Measurements from ENCODE around the gene DHX38. TPM values are rescaled to one million over a fixed set of nuclear protein-coding genes. Genes with fewer than 3 reads are reported as not detected.

DHX38 gene
- total RNA-seq, 1 donor from 2014 or later: 98.1 TPM

GRCh38 chr16:72099377-72099818 lies 5.8 kb downstream of the DHX38 start:
- intact Hi-C loops (cut with micrococcal nuclease): loop anchor here (1.0 to 10.0 kb wide), 2 partner anchors 33 to 375 kb away; partner anchors contain the start of gene PHLPP2
- H3K27me3 Mint-ChIP-seq: no peaks in the 10 kb centered on the region
- no peaks in the 10 kb centered on the region for H3K9me3 Mint-ChIP-seq
- H3K27ac Mint-ChIP-seq: no peak overlapping the region
- DNase-seq: peak; percentile 87
- peaks cover 74% of the 10 kb centered on the region for H3K36me3 Mint-ChIP-seq (ENCODE audit: low read depth)
- H3K4me3 Mint-ChIP-seq: no peak overlapping the region
- H3K4me1 Mint-ChIP-seq: peaks cover 20% of the 10 kb centered on the region

- DNase-seq: no peak
- Mint-ChIP-seq H3K27me3 (no peaks in the 10 kb centered on the region), H3K9me3 (no peaks in the 10 kb centered on the region), H3K27ac (no peak overlapping the region), H3K4me3 (no peak overlapping the region), H3K4me1 (peaks cover 6% of the 10 kb centered on the region), H3K36me3 (ENCODE audit: low read depth) (peaks cover 86% of the 10 kb centered on the region)
- intact Hi-C loops (cut with micrococcal nuclease): no loop called here
These were observed 7.5 kb downstream of the DHX38 start for GRCh38 chr16:72101195-72101594.

- H3K36me3 Mint-ChIP-seq (ENCODE audit: low read depth): peaks cover 88% of the 10 kb centered on the region
- DNase-seq: no peak
- H3K9me3 Mint-ChIP-seq: no peaks in the 10 kb centered on the region
- H3K4me1 Mint-ChIP-seq: no peaks in the 10 kb centered on the region
- intact Hi-C loops (cut with micrococcal nuclease): no loop called here
- no peak overlapping the region for H3K4me3 Mint-ChIP-seq
- no peak overlapping the region for H3K27ac Mint-ChIP-seq
- H3K27me3 Mint-ChIP-seq: no peaks in the 10 kb centered on the region
These were observed 11.3 kb downstream of the DHX38 start for GRCh38 chr16:72104905-72105304.

- no peak for DNase-seq
- Mint-ChIP-seq H3K4me3 (no peak overlapping the region), H3K27me3 (no peaks in the 10 kb centered on the region), H3K4me1 (no peaks in the 10 kb centered on the region), H3K27ac (no peak overlapping the region), H3K36me3 (ENCODE audit: low read depth) (peaks cover 87% of the 10 kb centered on the region), H3K9me3 (no peaks in the 10 kb centered on the region)
- intact Hi-C loops (cut with micrococcal nuclease): no loop called here
These were observed 12.3 kb downstream of the DHX38 start for GRCh38 chr16:72105978-72106377.

GRCh38 chr16:72107371-72107770 lies 13.7 kb downstream of the DHX38 start:
- no peak for DNase-seq
- Mint-ChIP-seq H3K27ac (no peak overlapping the region), H3K36me3 (ENCODE audit: low read depth) (peaks cover 83% of the 10 kb centered on the region), H3K27me3 (no peaks in the 10 kb centered on the region), H3K9me3 (no peaks in the 10 kb centered on the region), H3K4me1 (no peaks in the 10 kb centered on the region), H3K4me3 (no peak overlapping the region)
- intact Hi-C loops (cut with micrococcal nuclease): no loop called here

- H3K27me3 Mint-ChIP-seq: no peaks in the 10 kb centered on the region
- H3K36me3 Mint-ChIP-seq (ENCODE audit: low read depth): peaks cover 73% of the 10 kb centered on the region
- H3K27ac Mint-ChIP-seq: no peak overlapping the region
- H3K4me3 Mint-ChIP-seq: no peak overlapping the region
- intact Hi-C loops (cut with micrococcal nuclease): no loop called here
- H3K4me1 Mint-ChIP-seq: no peaks in the 10 kb centered on the region
- DNase-seq: no peak
- H3K9me3 Mint-ChIP-seq: no peaks in the 10 kb centered on the region
These were observed 14.9 kb downstream of the DHX38 start for GRCh38 chr16:72108353-72109102.

- no peaks in the 10 kb centered on the region for H3K27me3 Mint-ChIP-seq
- intact Hi-C loops (cut with micrococcal nuclease): no loop called here
These were observed 15.7 kb downstream of the DHX38 start for GRCh38 chr16:72109300-72109699.

GRCh38 chr16:72109966-72110530 lies 16.4 kb downstream of the DHX38 start:
- peaks cover 59% of the 10 kb centered on the region for H3K36me3 Mint-ChIP-seq (ENCODE audit: low read depth)
- intact Hi-C loops (cut with micrococcal nuclease): no loop called here
- no peaks in the 10 kb centered on the region for H3K27me3 Mint-ChIP-seq
- H3K9me3 Mint-ChIP-seq: no peaks in the 10 kb centered on the region
- no peaks in the 10 kb centered on the region for H3K4me1 Mint-ChIP-seq
- no peak overlapping the region for H3K4me3 Mint-ChIP-seq
- H3K27ac Mint-ChIP-seq: no peak overlapping the region
- no peak for DNase-seq

More at GRCh38 chr16:72109300-72109699, 15.7 kb downstream of the DHX38 start:
- Mint-ChIP-seq H3K4me3 (no peak overlapping the region), H3K27ac (no peak overlapping the region), H3K4me1 (no peaks in the 10 kb centered on the region), H3K9me3 (no peaks in the 10 kb centered on the region), H3K36me3 (ENCODE audit: low read depth) (peaks cover 65% of the 10 kb centered on the region)
- DNase-seq: no peak

GRCh38 chr16:72110662-72111615 lies 17.3 kb downstream of the DHX38 start:
- Mint-ChIP-seq H3K4me1 (no peaks in the 10 kb centered on the region), H3K27ac (no peak overlapping the region), H3K9me3 (no peaks in the 10 kb centered on the region), H3K36me3 (ENCODE audit: low read depth) (peaks cover 50% of the 10 kb centered on the region), H3K27me3 (no peaks in the 10 kb centered on the region), H3K4me3 (no peak overlapping the region)
- intact Hi-C loops (cut with micrococcal nuclease): no loop called here
- DNase-seq: no peak

- no peaks in the 10 kb centered on the region for H3K9me3 Mint-ChIP-seq
- H3K4me1 Mint-ChIP-seq: no peaks in the 10 kb centered on the region
- H3K27ac Mint-ChIP-seq: no peak overlapping the region
- no peak for DNase-seq
- H3K36me3 Mint-ChIP-seq (ENCODE audit: low read depth): peaks cover 45% of the 10 kb centered on the region
- H3K4me3 Mint-ChIP-seq: no peak overlapping the region
- intact Hi-C loops (cut with micrococcal nuclease): no loop called here
- H3K27me3 Mint-ChIP-seq: no peaks in the 10 kb centered on the region
These were observed 18.2 kb downstream of the DHX38 start for GRCh38 chr16:72111657-72112451.

- no peaks in the 10 kb centered on the region for H3K27me3 Mint-ChIP-seq
- H3K4me3 Mint-ChIP-seq: no peak overlapping the region
- H3K27ac Mint-ChIP-seq: no peak overlapping the region
- intact Hi-C loops (cut with micrococcal nuclease): no loop called here
- DNase-seq: no peak
- H3K4me1 Mint-ChIP-seq: no peaks in the 10 kb centered on the region
- no peaks in the 10 kb centered on the region for H3K9me3 Mint-ChIP-seq
- peaks cover 39% of the 10 kb centered on the region for H3K36me3 Mint-ChIP-seq (ENCODE audit: low read depth)
These were observed 18.8 kb downstream of the DHX38 start for GRCh38 chr16:72112452-72112792.

GRCh38 chr16:72112906-72113615 lies 19.4 kb downstream of the DHX38 start:
- Mint-ChIP-seq H3K4me3 (no peak overlapping the region), H3K9me3 (no peaks in the 10 kb centered on the region), H3K27me3 (no peaks in the 10 kb centered on the region), H3K4me1 (no peaks in the 10 kb centered on the region), H3K36me3 (ENCODE audit: low read depth) (peaks cover 34% of the 10 kb centered on the region), H3K27ac (no peak overlapping the region)
- intact Hi-C loops (cut with micrococcal nuclease): no loop called here
- DNase-seq: no peak

- intact Hi-C loops (cut with micrococcal nuclease): no loop called here
- H3K36me3 Mint-ChIP-seq (ENCODE audit: low read depth): peaks cover 30% of the 10 kb centered on the region
- DNase-seq: no peak
- H3K4me1 Mint-ChIP-seq: no peaks in the 10 kb centered on the region
- H3K9me3 Mint-ChIP-seq: no peaks in the 10 kb centered on the region
- no peak overlapping the region for H3K4me3 Mint-ChIP-seq
- H3K27me3 Mint-ChIP-seq: no peaks in the 10 kb centered on the region
- no peak overlapping the region for H3K27ac Mint-ChIP-seq
These were observed 19.9 kb downstream of the DHX38 start for GRCh38 chr16:72113616-72113945.
